ENCODE data around the gene GALNTL6.

GRCh38 chr4:173014836-173015235 is 1201.6 kb downstream of the GALNTL6 start:
- TF ChIP-seq CTCF (IDR thresholded peaks at IDR 0.05) (no peak), EP300 (IDR thresholded peaks at IDR 0.05) (no peak), POLR2AphosphoS5 (IDR thresholded peaks at IDR 0.05) (no peak), POLR2A (IDR thresholded peaks at IDR 0.05) (no peak)

Data from stomach (tissue), 4 donors.